ENCODE data around the gene PIAS4. TPM values are rescaled to one million over a fixed set of nuclear protein-coding genes. Genes with fewer than 3 reads are reported as not detected.
A peak's percentile ranks its signal among the peaks of the same experiment; 100 is the strongest.

The PIAS4 gene
- total and polyA plus RNA-seq, 2 of the 13 experiments (the other 11 are each of a cell fraction or from before 2014, with no cell fraction given): 9.0 to 20.1 TPM

- TF ChIP-seq ZNF646 (CRISPR knock-in tag; IDR thresholded peaks at IDR 0.05): no peak
- TF ChIP-seq ZNF879 (CRISPR knock-in tag; IDR thresholded peaks at IDR 0.05): no peak
- 0 out of 2 replicates have a peak, but pooled peaks have one; percentile 53 for TF ChIP-seq GMEB1 (CRISPR knock-in tag; IDR thresholded peaks at IDR 0.05; ENCODE audit: borderline replicate concordance)
- 0 out of 2 replicates have a peak, but pooled peaks have one; percentile 14 for TF ChIP-seq KDM6A (CRISPR knock-in tag; IDR thresholded peaks at IDR 0.05; ENCODE audit: low read depth)
- TF ChIP-seq NFRKB (IDR thresholded peaks at IDR 0.05): no peak
- TF ChIP-seq AGO2 (optimal IDR thresholded peaks at IDR 0.05; ENCODE audit: low read depth, low read length): peak; percentile 70
- no peak for TF ChIP-seq ZNF766 (CRISPR knock-in tag; IDR thresholded peaks at IDR 0.05; ENCODE audit: borderline replicate concordance)
- TF ChIP-seq MIXL1 (CRISPR knock-in tag; IDR thresholded peaks at IDR 0.05): no peak
- no peak; the same call in 1 of the 2 replicates for TF ChIP-seq ZIK1 (CRISPR knock-in tag; IDR thresholded peaks at IDR 0.05; ENCODE audit: borderline replicate concordance, low read depth)
- TF ChIP-seq ZNF501 (CRISPR knock-in tag; IDR thresholded peaks at IDR 0.05): peak; percentile 70
- TF ChIP-seq NCOA2 (CRISPR knock-in tag; IDR thresholded peaks at IDR 0.05): peak; percentile 36; the same call in 1 of the 2 replicates
- no peak for TF ChIP-seq MYNN (CRISPR knock-in tag; IDR thresholded peaks at IDR 0.05; ENCODE audit: low read depth)
- TF ChIP-seq ZNF431 (CRISPR knock-in tag; IDR thresholded peaks at IDR 0.05; ENCODE audit: borderline replicate concordance, low read depth): no peak; the same call in 1 of the 2 replicates
- TF ChIP-seq CHD4 (IDR thresholded peaks at IDR 0.05; ENCODE audit: borderline replicate concordance, low read length): peak; percentile 97
- no peak for TF ChIP-seq ZNF616 (CRISPR knock-in tag; IDR thresholded peaks at IDR 0.05; ENCODE audit: low read depth)
- TF ChIP-seq, protein P1, sequence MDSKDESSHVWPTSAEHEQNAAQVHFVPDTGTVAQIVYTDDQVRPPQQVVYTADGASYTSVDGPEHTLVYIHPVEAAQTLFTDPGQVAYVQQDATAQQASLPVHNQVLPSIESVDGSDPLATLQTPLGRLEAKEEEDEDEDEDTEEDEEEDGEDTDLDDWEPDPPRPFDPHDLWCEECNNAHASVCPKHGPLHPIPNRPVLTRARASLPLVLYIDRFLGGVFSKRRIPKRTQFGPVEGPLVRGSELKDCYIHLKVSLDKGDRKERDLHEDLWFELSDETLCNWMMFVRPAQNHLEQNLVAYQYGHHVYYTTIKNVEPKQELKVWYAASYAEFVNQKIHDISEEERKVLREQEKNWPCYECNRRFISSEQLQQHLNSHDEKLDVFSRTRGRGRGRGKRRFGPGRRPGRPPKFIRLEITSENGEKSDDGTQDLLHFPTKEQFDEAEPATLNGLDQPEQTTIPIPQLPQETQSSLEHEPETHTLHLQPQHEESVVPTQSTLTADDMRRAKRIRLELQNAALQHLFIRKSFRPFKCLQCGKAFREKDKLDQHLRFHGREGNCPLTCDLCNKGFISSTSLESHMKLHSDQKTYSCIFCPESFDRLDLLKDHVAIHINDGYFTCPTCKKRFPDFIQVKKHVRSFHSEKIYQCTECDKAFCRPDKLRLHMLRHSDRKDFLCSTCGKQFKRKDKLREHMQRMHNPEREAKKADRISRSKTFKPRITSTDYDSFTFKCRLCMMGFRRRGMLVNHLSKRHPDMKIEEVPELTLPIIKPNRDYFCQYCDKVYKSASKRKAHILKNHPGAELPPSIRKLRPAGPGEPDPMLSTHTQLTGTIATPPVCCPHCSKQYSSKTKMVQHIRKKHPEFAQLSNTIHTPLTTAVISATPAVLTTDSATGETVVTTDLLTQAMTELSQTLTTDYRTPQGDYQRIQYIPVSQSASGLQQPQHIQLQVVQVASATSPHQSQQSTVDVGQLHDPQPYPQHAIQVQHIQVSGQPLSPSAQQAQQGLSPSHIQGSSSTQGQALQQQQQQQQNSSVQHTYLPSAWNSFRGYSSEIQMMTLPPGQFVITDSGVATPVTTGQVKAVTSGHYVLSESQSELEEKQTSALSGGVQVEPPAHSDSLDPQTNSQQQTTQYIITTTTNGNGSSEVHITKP (CRISPR knock-in tag; IDR thresholded peaks at IDR 0.05; ENCODE audit: low read depth): no peak; the same call in 1 of the 2 replicates
- TF ChIP-seq SAFB2 (CRISPR knock-in tag; IDR thresholded peaks at IDR 0.05; ENCODE audit: borderline replicate concordance, low read depth): peak; percentile 33; the same call in 1 of the 2 replicates
- no peak for TF ChIP-seq ZNF713 (CRISPR knock-in tag; IDR thresholded peaks at IDR 0.05)
Observed at GRCh38 chr19:4057931-4058692, 50.6 kb downstream of the PIAS4 start (continued).

All from HepG2 (cell line).